ENCODE data around the gene SH3RF1.
"Not testable (repeated sequence)": the region's sequence is repeated elsewhere in the genome, so short reads cannot be mapped to it uniquely, and the experiment has no call there.

SH3RF1 gene

DNA sequence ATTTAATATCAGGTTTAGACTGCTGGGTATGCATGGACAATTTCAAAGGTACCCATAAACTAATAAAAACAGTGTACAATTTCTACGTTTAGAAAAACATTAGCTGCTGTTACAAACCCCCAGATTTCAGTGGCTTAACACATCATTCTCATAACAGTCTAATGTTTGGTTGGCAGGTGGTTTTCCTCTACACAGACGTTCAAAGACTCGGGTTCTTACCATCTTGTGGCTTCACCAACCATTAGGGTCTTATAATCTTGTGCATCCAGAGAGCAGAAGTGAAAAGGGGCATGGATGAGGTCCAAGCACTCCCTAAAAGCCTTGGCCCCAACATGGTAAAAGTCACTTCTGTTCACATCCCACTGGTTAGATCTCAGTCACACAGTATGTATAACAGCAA is 71.6 kb downstream of the SH3RF1 start:
- DNase-seq = no peak

DNA sequence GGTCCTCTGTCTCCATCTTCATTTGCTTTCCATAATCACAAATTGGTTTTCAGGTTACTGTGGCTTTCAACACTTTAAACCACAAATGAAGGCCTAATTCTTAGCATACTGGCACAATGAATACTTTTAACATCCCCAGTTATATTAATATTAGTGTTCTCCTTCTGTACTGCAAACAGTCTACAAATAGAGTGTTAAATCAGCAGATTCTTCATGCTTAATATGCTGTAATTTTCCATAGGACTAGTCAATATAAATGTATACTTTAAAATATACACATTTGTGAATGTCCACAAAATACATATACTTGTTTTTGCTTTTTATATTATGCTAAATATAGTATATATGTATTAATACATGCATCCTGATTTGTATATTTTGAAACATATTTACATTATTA is 72.6 kb downstream of the SH3RF1 start:
- DNase-seq = no peak

DNA sequence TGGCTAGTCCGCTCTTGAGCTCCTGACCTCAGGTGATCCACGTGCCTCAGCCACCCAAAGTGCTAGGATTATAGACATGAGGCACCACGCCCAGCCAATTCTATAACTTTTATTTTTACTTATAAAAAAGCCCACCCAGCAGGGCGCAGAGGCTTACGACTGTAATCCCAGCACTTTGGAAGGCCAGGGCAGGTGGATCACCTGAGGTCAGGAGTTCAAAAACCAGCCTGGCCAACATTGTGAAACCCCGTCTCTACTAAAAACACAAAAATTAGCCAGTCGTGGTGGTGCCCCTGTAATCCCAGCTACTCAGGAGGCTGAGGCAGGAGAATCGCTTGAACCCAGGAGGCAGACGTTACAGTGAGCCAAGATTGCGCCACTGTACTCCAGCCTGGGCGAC is 73.5 kb downstream of the SH3RF1 start:
- DNase-seq = not testable (repeated sequence)

DNA sequence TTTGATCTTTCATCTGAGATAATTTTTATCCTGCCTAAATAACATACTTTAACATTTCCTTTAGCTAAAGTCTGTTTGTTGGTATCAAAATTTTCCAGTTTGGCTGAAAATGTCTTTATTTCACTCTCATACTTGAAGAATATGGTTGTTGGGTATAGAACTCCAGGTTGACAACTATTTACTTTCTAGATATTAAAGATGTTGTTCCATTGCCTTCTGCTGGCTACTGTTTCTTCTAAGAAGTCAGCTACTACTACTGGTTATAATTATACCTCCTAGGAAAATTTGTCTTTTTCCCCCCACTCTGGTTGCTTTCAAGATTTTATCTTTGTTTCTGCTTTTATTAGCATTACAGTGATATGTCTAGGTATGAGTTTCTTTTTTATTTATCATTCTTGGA is 75.7 kb downstream of the SH3RF1 start:
- no peak for DNase-seq

DNA sequence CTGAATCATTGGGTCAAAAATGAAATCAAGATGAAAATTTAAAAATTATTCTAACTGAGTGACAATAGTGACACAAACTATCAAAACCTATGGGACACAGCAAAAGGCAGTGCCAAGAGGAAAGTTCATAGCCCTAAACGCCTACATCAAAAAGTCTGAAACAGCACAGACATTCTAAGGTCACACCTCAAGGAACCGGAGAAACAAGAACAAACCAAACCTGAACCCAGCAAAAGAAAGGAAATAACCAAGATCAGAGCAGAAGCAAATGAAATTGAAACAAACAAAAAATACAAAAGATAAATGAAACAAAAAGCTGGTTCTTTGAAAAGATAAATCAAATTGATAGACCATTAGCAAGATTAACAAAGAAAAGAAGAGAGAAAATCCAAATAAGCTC is 80.8 kb downstream of the SH3RF1 start:
- DNase-seq = not testable (repeated sequence)

DNA sequence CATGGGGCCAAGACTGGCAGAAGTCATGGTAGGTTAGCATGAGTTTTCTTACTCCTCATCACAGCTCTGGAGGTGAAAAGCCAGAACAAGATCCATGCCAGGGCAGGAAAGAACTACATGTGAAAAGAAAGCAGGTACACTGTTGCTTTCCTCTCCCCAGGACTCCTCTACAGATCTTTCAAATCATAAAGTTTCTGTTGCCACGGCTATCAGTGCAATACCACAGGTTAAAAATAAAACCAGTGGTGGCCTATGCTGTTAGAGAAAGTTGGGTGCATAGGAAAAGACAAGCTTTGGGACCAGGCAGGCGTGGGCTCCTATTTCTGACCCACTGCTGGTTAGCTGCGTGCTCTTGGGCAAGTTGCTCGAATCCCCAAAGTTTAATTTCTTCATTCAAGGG is 81.4 kb downstream of the SH3RF1 start:
- no peak for DNase-seq

DNA sequence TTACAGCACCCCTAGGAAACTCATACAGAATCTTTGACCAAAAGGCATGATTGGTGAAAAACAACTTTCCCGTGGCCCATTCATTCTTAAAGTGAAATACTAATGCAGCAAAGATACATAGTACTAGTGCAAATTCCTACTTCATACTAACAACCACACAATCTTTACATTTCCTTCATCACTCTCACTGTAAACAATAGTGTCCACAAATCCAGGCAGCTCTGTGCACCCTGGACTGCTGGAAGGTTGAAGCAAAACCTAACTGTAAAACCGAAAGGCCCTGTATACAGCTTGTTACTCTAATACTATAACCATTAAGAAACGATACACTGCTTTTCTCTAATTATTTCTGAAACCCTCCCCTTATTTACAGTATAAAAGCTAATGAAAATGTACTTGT is 82.6 kb downstream of the SH3RF1 start:
- DNase-seq = no peak

DNA sequence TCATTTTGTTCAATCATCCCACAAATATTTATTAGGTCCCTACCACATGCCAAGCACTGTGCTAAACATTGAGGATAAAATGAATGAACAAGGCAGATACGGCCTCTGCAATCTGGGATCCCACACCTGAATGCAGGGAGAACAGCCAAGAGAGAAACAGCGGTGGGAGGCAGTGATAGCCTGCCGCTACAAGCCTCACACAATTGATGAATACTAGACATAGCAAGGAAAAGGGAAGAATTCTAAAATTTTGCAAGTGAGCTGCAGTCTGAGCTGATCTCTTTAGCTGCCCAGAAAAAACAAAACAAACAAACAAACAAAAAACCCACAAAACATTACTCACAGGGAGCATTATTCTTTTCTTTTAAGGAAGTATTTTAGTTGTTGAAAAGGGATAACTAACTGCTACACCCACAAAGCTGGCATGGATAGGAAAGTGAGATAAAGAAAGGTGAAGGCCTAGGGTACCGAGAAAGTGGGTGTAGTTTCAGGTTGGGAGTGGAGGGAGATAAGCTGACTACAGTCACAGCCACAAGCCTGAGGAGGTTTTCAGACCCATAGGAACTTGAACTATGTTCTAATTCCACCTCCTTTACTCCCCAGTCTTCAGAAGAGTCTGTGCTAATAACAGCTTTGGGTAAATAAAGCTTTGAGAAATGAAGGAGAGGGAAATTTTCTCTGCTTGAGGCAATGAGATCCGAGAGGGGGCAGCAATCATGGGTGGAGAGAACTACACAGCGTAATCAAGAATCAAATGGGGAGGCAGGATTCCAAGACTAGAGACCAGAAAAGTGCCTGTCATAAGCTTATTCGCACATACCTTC is 85.4 kb downstream of the SH3RF1 start:
- no peak for DNase-seq

DNA sequence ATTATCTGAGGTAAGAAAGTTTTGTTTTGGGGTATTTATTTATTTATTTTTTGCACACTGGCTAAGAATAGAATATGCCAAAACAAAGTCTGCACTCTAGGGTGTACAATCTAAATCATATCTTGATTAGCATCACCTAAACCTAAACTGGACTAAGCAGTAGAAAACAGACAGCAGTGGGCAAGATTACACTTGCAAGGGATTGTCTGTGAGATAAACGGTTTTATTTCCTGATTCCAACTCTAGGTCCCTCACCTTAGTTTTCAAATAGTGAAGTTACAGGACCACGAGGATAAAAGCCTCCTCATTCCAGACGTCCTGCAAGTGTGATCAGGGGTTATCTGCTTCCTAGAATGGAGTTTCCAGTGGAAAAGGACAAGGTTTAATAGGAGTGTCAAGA is 86.1 kb downstream of the SH3RF1 start:
- no peak for DNase-seq

DNA sequence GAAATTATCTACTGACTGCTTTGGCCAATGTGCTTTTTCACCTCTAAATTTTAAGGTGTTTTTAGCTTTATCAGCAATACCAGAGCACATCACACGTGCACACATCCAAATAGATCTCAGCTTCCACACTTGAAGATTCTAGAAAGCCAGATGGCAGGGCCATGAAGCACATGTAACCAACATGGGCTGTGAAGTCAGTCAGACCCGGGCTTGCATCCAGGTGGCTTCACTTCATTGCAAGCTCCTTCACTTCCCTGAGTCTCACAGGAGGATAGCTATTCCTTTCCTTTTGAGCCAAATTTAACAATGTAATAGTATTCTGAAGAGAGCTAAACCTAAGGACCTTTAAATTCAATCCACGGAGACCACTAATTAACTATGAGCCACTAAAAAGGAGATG is 86.5 kb downstream of the SH3RF1 start:
- DNase-seq = no peak

DNA sequence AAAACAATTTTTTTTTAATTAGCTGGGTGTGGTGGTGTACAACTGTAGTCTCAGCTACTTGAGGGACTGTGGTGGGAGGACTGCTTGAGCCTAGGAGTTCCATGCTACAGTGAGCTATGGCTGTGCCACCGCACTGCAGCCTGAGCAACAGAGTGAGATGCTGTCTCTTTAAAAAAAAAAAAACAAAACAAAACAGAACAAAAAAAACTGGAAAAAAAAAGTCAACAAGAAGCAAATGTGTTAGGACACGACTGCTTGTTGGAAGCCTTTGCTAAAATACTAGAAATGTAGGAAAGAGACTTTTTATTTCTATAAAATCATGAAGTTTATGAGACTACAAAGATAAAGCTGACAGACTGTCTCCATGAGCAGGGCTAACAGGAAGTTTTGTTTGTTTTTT is 87.2 kb downstream of the SH3RF1 start:
- no peak for DNase-seq

DNA sequence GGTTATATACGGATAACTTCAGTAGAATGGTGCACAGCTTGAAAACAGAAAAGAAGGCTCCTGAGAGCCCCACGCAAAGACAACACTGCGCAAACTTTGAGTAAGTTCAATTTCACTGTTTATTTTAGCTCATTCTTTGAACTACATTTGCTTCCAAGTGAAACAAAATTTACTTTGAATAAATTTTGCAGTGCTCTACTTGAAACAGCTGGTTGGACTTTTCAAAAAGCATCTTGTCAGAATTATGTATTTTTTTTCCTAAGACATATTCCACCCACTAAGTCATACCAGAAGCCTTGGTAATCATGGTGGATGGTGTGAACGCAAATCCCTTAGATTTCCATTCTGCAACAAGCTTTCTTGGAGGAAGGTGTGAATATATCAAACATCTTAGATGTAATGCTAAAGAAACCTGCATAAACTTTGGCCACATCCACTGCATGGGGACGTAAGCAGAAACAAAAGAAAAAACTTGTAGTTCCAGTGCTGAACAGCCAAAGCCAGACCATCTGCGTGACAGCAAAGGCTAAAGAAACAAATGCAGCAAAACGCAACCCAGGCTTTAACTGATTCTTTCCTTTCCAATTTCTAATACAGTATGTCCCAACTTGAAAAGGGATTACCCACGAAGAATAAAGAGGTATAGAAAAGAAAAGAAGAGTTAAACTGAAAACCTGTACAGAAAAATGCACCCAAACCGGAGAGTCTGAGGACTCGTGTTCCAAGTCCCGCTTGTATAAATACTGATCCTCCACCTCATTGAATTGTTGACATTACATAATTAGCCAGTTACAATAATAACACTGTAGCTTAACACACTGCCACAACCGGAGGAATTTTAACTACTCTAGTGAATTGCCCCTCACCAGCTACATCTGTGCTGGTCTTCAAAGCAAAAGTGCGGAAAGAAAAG is 90.9 kb downstream of the SH3RF1 start:
- DNase-seq = no peak

DNA sequence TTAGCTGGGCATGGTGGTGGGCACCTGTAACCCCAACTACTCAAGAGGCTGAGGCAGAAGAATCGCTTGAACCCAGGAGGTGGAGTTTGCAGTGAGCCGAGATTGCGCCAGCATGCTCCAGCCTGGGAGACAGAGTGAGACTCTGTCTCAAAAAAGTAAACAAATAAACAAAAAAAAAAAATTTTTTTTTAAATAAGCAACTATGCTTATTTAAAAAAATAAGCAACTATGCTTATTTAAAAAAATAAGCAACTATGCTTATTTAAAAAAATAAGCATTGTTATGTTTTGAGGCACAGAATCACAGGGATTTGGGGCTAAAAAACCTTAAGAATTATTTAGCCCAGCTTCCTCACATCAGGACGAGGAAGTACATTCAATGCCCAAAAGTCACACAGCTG is 92.7 kb downstream of the SH3RF1 start:
- DNase-seq = not testable (repeated sequence)

DNA sequence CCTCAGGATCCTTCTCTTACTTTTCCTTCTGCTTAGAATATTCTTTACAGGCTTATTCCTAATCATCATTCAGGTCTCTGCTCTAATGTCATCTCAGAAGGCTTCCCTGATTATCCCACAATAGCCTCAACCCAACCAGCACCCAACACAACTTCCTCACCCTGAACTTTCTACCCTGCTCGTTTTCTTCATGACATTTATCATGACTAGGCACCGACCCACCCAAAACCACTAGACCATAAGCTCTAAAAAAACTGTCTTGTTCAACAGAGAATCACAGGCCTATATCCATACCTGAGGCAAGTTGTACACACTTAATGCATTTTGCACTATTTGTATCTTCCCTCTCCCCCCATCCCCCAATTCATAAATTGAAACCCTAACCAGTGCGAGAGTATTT is 95.3 kb downstream of the SH3RF1 start:
- DNase-seq = no peak

DNA sequence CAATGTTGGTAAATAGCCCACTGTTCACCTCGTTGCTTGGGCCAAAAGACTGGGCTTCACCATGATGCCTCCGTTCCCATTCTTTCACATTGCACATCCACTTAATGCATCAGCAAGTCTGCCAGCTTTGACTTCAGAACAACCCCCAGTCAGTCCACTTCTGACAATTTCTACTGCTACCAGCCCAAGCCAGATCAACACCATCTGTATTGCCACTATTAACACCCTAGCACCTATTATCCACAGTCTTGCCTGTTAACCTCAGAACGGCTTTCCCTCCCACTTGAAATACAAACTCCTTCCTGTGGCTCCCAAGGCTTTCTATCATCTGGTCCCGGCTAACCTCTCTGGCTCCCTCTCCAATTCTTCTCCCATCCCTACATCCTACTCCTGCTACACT is 95.7 kb downstream of the SH3RF1 start:
- DNase-seq = no peak

DNA sequence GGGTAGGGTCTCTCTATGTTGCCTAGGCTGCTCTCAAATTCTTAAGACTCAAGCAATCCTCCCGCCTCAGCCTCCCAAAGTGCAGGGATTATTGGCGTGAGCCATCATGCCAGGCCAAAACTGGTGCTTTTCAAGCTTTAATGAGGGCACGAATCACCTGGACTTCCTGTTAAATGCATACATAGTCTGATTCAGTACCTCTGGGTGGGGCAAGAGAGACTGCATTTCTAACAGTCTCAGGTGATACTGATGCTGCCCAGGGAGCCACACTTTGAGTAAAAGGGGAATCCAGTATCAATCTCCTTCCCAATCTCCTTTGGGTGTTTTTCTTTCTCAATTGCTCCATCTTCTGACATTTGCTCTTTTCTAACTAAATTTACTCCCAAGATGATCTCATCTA is 96.5 kb downstream of the SH3RF1 start:
- DNase-seq = no peak

DNA sequence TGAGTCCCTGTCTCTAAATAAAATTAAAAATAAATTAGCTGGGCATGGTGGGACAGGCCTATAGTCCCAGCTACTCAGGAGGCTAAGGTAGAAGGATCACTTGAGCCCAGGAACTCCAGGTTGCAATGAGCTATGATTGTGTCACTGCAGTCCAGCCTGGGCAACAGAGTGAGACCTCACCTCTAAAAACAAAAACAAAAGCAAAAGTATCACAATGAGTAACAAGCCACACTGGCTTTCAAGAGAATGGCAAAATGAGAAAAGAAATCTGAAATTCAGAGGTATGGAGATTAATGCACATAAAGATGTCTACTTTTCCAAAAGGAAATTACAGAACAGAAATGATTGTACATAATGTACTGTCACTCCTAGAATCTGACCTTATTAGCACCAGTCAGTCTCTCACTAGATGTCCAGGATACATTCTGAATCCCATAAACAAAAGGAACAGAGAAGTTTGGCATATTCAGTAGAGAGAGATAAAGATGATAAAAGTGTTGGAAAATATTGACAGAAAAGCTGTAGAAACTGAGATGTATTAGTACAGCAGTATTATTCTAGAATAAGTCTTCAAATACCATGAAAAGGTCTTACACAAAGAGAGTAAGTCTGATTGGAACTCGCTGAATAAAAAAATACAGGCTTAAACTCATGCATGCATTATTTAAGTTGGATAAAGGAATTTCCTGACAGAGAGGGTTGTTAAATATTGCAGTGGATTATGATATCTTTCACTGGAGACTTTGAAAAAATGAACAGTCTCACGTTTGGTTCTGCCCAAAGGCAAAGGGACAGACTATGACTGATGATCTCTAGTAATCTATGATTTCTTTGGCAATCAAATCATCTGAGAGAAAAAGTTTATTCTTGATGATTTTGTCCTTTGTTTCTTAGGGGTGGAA is 102.5 kb downstream of the SH3RF1 start:
- peak in 1 of 5 experiments; percentile 41 for DNase-seq

DNA sequence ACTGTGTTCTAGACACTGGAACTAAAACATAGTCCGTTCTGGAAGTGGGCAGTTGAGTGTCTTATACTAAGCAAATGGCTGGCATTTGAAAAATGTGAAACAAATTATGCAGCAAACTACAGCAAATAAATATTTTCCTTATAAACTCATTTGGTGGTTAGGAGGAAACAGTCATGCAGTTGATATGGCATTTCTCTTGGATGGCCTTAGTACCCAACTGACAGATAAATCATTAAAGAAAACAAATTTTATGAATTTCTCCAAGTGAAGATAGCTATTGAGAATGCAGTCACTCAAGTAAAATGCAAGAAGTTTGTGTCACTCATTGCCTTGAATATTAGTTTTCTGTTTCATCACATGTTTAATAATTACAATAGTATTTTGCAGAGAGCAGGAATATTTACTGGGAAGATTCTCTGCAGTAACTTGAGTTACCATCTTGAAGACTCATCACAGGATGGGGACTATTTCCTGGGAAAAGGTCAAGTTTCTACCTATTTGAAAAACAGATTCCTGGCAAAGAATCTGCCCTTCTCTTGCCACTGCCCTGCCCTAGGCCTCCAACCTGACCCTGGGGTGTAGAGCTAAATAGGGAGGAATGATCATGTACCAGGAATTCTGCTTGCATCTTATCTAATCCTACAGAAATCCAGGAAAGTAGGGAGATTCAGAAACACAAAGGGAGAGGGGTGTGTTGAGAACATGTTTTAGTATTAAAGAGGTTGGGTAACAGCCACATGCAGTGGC is 105.9 kb downstream of the SH3RF1 start:
- no peak for DNase-seq

DNA sequence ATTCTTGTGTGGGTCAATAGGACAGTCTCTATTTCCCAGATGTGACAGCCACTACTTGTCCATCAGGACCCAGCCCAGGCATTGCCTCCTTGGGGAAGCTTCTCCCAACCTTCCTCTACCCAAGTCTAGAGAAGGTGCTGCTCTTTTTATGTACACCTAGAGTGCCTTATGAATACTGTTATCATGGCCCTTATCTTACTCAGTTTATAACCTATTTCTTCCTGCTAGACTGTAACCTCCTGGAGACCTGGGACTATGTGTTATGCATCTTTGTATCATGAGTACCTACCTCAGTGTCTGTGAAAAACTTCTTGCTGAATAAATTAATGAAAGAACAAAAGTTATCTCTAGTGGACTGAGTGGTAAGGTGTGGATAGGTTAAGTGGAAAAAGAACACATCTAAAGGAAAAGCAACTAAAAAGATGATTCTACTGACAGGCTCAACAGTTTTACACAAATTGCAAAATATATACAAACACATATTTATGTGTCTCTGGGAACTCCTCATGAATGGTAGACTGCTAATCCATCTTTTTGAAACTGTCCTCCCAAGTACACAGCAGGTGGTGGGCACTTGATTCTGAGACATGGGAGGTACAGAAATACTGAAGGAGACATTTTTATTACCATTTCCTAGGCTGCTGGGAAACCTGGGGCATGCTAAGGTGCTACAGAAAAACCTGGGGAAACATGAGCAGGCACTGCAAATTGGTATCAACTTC is 106.6 kb downstream of the SH3RF1 start:
- DNase-seq = no peak

DNA sequence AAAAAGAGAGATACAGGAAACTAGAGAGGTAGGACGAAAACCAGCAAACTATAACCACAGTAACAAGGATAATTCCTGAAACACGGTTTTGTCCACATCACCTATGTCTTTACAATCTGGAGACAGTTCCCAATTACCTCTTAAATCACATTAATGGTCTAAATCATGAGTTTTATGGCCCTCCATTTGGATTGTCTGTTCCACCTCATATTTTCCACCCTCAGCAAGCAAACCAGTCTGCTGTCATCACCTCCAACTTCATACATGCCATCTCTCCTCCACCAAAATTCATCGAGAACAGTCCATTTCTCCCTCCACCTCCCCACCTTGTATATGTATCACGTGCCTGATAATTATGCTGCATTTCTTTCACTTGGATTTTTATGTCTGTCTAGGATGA is 107.3 kb downstream of the SH3RF1 start:
- no peak for DNase-seq

DNA sequence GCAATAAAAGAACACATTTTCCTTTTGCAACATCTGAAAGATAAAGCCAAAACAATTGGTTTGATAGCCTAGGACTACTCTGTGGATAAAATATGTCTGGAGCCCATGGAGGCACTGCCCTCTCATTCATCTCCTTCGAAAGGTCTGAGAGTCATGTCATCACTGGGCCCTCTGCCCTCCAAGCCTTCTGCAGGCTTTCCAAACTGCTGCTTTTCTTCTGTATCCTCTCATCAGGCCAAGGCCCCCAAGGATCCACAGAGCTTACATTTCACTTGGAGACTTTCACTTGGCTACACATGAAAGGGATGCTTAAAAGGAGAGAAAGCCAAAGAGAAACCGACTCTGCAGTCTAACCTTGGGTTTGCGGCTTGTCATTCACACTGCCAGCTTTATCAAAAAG is 109.9 kb downstream of the SH3RF1 start:
- DNase-seq = no peak
